CD4-positive, alpha-beta T cell treated with Interleukin-6 for 4 hours (primary cell): ENCODE results near the gene PTPRO.
"Not testable (repeated sequence)": the region's sequence is repeated elsewhere in the genome, so short reads cannot be mapped to it uniquely, and the experiment has no call there.

Experiments
- DNase-seq: peaks from one replicate; pipeline ENCODE4 v3.0.0-alpha.2; 2020; ENCODE audit warnings: mixed read lengths

PTPRO gene

DNA sequence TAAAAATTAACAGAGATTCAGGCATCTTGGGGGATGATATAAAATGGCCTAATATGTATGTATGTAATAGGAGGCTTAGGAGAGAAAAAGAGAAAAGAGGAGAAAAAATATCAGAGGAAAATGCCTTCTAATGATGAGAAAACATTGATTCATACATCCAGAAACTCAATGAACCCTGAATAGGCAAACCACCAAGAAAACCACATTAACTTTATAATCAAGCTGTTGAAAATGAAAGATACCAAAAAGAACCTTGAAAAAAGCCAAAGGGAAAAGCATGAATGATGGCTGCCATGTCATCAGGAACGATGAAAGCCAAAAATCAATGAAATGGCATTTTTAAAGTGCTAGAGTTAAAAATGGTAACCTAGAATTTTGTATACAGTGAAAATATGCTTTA lies 286.6 kb downstream of the PTPRO start:
- no peak for DNase-seq

DNA sequence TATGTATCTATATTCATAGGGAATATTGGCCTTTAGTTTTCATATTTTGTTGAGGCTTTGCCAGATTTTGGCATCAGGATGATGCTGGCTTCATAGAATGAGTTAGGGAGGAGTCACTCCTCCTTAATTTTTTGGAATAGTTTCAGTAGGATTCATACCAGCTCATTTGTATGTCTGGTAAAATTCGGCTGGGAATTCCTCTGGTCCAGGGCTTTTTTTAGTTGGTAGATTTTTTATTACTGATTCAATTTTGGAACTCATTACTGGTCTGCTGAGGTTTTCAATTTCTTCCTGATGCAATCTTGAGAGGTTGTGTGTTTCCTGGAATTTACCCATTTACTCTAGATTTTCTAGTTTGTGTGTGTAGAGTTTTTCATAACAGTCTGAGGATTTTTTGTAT lies 291.7 kb downstream of the PTPRO start:
- no peak for DNase-seq

DNA sequence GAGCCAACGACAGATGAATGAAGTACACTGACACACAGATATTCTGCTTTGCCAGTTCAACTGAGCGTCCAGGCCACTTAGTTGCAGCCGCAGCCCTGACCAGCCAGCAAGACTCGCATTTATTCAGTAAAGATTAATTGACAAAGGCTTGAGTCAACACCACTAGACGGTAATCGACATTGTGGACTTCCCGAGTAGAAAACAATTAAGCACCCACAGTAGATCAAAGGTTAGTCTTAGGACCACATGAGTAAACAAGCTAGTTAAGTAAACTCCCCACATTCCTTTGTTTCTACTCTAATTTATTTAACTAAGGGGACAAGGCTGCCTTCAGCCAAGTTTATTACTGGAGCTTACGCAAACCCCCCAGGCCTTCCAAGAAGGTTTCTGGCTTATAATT lies 294.2 kb downstream of the PTPRO start:
- not testable (repeated sequence) for DNase-seq

DNA sequence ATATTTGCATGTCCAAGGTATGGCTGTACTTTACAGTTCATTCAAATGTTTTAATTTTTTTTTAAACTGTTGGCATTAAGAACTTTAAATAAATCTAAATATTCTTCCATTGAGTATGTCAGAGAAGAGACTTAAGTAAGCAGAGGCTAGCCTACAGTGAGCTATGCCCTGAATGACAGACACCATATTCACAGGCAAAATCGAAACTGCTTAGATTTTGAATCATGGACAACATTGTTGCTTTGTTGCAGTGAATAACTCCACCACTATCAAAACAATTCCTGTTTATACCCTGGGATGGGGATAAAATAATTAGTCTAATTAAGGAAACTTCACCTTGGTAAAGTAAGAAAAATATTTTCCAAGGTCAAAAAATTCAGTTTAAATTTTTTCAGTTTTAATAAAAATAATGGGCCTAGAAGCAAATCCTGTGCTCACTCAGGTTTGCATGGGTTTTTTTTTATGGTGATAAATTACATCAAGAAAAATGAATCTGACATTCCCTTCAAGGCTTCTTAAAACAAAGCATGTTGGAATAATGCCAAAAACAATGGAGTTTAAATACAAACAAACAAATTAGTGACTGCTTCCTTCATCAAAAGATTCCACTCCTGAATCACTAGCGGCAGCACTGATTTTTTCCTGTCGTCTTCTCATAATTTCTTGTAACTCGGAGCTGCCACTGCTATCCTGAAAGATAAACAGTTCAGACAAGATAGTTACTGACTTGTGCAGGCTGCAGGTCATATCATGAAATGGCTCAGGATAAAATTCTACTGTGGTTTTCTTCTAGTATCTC lies 298.6 kb downstream of the PTPRO start:
- DNase-seq, result no peak

DNA sequence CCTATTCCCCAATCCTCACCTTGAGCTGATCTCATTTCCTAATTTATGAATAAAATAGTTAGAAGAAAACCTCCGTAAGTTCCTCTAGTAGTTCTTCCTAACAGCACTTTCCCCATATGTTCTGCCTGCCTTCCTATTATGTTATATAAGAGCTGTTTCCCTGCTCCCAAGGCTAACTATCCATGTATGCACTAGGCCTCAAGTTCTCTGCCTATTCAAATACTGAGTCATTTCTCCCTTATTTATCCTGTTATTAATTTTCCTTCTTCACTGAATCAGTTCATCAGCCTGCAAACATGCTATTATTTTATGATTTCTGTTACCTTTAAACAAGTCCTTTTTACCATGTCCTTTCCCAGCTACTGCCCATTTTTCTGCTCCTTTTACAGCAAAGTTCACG lies 302.8 kb downstream of the PTPRO start:
- DNase-seq, result no peak

DNA sequence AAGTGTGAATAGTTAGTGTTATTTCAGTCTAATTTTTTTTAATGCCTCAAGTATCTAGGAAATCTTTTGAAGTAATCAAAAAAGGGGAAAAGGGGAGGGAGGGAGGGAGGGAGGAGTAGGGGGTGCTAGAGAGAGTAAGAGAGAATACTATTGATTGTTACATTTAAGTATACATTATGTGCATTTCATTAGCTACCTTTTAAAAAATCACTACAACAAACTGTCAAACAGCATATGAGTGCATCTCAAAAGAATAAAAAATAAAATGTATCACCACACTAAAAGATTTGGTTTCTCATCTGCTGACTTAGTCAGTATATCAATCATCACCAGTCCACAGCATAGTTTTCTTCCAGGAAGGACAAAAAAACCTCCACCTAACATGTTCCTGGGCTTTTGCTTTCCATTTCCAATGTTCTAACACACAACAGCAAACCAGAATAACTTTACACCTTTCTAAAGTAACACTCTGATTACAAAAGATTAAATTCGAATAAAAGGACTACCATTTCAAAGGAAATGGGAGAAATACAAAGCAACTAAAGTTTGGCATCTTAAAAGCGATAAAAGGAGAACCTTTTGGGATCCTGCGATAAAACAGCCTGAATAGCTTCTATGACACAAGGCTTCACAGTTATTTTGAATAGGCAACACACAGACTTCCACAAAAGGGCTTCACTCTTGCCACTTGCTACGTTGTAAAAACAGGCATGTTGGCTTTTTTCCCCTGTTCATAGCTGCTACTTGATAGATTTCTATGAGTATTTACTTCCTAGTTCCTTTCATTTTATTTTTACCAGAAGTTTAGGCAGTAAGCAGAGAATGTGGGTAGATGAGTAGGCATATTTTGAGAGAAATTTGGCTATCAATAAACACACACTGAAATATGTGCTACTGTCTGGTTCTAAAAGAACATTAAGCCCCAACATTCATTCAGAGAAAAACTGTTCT lies 306.0 kb downstream of the PTPRO start:
- no peak for DNase-seq

DNA sequence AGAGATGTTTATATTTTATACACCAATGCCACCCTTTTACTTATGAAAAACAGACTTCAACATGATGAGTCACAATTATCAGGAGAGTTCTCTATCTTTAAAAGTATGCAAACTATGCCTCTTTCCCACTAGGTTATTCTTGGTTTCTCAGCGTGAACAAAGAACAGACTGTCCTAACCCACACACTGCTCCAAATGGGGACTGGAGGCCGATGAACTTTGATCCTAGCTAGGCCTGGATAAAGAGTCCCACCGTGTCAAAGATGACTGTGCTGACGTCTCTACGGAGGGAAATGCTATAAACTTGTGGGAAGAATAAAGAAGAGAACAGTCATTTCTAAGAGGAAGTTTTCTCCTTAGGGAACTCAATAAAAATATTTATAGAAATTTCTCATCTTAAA lies 306.8 kb downstream of the PTPRO start:
- DNase-seq, result no peak

DNA sequence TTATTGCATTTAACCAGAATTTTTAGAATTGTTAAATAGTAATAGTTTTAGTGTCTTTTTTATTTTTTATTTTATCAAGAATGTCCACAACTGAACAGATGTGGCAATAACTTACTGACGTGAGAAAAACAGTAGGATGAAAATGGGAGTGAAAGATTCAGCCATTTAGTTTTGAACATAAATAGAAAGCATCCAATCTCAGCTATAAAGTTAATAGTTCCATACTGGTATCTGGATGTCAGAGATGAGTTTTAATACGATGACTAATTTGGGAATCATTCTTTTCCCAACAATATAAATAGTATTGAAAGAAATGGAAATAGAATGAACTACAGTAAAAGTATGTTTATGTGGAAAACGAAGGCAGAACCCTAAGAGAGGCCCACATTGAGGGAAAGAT lies 307.5 kb downstream of the PTPRO start:
- no peak for DNase-seq

DNA sequence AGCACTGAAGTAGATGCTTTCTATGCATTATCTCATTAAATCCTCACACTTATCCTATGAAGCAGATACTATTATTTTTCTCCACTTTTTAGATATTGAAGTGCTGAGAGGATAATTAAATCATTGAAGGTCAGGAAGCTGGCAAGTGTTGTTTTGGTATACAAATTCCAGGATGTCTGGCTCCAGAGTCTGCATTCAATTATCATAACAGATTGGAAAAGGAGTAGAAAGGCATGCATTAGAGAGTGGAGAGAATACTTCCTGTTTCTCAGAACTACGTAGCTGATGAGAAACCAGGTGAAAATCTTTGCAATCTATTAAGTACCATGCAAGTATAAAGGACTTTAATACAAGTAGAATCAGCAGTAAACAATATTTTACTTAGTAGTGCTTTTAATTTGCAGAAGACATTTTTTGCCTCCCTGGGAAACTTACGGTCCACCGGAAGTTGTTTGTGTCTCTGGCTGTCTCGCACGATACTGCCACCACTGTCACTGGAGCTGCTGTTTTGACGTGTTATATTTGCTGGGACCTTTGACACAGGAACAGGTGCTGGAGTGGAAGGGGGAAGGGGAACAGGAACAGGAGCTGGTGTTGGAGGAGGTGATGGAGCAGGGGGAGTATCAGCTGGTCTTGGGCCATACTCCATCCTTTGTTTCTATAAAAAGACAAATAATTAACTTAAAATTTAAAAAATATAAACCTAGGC lies 308.9 kb downstream of the PTPRO start:
- no peak for DNase-seq

DNA sequence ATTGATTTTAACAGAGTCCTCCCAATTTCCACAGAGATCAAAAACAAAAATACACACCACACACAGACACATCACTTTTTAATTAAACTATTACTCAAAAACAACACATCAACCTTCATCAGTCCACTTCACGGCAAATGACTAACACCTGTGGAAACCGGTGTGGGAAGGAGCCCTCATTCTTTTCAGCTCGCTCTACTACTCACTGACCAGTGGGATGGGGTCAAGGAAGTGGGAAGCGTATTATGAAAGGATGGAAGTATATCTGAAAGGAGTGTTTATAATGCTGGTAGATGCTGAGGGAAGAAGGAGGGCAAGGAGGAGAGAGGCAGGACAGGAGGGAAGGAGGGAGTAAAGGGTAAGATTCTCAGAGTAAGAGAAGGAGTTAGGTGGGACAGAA lies 310.4 kb downstream of the PTPRO start:
- no peak for DNase-seq

DNA sequence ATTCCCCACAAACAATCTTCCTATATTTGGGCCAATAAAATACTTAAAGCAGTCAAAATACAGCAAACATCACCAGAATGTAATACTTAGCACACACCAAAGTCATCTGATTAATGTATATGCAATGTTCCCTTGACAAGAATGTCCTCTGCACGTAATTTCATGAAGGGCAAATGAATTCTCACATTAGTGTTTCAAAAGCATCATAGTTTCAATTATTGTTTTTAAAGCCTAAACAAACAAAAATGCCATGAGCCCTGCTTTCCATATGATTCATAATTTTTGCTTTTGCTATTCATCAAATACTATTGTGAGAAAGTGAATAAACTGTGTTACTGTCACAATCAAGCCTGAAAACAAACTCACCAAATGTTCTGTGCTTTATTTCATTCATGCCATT lies 310.9 kb downstream of the PTPRO start:
- DNase-seq, result no peak

DNA sequence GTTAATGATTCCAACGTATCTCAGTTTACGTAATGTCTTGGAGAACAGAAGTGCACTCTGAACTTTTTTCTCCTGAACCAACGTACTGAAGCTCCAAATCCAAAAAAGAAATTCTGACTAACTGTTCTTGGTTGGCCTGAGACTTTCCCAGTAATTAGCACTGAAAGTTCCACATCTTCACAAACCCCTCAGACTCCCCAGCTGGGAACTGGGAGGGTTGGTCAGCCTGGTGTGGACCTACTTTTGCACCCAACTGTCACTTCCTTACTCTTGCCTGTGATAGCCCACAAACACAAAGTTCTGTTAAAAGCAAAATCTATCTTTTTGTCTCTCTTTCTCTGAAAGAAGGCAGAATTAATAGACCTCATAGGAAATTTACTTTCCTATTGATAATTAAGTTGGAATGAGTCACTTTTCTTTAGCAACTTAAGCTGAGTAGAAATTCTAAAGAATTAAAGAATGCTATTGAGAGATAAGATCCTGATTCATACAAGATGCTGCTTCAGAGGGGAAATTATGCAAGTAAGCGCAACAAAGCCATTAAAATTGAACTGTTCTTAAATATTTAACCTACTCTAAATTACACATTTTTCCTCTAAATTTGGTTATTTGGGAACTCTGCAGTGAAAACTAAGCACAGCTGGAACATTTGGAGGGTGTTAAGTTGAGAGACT lies 311.8 kb downstream of the PTPRO start:
- no peak for DNase-seq

DNA sequence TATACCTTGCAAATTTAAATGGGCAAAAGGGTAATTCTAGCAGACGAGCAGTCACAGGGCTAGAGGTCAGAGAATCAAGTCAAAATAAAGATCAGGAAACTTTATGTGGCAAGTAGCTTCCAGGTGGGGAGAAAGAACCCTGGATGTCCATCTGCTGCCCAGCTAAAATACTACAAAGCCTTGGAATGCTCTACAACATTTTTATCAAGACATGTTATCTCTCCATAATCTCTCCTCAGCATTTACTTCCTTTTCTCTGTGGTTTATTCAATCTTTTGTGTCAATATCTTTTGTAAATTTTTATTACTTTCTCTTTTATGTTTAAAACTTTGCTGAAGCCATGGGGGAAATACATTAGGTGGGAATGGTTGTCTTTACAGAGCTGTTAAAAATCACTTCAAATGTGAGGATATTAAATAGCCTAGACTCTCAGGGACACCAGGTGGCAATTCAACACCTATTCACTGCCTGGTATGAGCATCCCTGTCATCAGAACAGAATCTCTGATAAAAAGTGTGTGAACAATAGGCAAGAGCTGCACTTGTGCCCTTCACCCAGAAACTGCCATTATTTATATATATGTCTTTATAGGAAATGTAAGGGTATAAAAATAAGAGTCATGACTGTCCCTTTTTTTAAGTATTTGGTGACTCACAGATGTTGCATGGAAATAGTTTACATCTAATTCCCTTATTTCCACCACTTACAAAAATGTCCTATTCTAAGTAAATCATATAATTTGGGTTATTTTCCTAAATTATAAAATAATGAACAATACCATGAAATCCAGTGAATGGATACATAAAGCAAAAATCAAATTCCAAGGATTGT lies 314.0 kb downstream of the PTPRO start:
- no peak for DNase-seq

DNA sequence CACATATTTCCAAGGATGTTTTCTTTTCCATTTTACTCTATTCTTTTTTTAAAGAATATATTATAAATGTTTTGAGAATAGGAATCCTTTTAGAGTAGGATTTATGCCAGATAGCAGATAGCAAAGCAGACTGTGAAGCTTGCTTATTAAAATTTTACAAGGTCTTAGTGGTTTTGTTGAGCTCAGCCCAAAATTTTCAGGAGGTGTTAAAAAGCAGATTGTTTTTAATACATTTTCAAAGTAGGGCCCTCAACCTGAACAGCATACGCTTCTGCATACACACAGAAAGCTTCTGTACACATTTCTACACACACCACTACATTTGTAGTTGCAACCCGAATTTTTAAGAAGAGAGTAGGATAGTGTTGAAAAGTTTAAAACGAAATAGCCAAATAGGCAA lies 315.9 kb downstream of the PTPRO start:
- no peak for DNase-seq

DNA sequence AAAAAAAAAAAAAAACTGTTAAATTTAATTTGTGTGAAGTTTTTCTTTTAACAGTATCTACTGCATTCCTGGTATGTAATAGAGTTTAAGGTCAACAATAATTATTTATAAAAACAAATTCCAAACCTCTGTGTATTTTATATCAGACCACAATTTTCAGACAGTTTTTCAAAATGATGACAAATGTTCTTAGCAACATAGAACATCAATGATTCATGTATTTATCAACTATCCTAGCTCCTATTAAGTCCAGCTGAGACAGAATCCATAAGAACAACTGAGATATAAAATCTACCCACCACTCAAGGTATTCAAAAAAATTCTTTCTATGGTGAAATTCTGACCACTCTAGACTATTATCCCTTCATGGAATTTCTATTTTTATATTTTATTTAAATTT lies 322.4 kb downstream of the PTPRO start:
- no peak for DNase-seq

DNA sequence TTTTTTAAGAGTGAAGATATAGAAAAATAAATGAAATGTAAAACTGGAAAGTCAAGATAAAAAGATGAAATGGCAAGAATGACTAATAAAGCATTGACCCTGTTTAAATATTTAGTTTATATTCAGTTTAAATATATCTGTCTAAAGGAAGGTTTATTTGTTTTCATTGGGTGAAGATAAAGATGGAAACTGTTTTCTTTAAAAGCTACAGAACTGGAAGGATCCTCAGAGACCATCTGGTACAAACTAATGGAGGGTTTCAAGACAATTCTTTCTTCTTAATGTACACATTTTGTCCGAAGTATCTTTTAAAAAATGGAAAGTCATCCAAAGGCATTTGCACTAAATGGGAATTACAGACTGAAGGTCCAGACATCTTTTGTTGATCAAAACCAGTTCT lies 324.3 kb downstream of the PTPRO start:
- no peak for DNase-seq
